ENCODE measurements around the gene TMEM145.
"Not testable (repeated sequence)": the region's sequence is repeated elsewhere in the genome, so short reads cannot be mapped to it uniquely, and the experiment has no call there.

TMEM145 gene

DNA sequence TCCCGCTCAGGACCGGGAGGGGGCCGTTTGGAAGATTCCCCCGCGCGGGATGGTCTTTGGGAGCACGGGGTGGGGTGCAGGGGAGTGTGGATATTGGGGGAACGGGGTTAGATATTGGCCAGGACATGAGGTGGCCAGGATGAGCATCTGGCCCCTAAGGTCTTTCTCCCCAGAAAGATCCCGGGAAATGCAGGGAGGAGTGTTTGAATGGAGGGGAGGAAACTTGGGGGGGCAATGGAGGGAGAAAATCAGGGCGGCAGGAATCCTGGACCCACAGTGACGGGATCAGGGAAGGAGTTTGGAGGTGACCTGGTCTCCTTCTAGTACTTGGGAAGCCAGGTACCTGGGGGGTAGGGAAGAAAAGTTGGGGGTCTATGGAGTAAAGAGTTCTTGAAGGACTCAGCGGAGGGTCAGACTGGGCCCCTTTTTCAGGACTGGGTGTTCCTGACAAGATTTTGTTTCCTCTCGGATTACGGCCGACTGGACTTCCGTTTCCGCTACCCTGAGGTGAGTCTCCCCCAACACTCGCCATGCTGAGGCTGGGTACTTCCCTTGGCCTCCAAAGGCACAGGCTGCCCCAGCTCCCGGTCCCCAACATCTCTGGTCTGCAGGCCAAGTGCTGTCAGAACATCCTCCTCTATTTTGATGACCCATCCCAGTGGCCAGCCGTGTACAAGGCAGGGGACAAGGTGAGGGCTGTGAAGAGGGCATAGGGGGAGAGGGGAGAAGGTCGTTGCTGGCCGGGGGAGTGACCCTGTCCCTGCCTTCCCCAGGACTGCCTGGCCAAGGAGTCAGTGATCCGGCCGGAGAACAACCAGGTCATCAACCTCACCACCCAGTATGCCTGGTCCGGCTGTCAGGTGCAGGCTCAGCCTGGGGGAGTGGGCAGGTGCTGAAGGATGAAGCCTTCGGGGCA lies 989 bp downstream of the TMEM145 start:
- DNase-seq (ENCODE audit: low read depth, low spot score), result no peak

DNA sequence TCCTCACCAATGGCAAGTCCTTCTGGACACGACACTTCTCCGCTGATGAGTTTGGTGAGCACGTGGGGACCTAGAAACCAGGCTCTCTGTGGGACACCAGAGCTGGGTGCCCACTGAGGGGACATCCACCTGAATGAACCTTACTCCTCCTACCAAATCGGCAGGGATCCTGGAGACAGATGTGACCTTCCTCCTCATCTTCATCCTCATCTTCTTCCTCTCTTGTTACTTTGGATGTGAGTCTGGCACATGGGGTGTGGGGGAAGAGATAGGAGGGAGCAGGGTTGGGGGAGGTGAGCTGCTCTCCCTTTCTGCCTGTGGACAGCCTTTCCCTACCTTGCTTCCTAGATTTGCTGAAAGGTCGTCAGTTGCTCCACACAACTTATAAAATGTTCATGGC lies 1.9 kb downstream of the TMEM145 start:
- no peak for DNase-seq (ENCODE audit: low read depth, low spot score)

- DNase-seq (ENCODE audit: low read depth, low spot score), result no peak
Observed at GRCh38 chr19:42316223-42317211, 3.4 kb downstream of the TMEM145 start.

DNA sequence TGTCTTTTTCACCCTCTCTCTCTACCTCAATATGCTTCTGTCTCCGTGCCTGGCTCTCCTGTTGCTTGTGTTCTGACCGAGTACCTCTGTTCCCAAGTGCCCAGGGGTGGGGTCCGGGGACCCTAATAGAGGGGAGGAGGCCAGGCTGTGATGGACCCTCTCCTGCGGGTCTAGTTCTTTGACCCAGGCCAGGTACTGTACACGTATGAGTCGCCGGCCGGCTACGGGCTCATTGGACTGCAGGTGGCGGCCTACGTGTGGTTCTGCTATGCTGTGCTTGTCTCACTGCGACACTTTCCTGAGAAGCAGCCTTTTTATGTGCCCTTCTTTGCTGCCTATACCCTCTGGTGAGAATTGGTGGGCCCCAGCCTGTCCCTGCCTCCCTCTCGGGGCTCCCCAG lies 4.4 kb downstream of the TMEM145 start:
- DNase-seq (ENCODE audit: low read depth, low spot score), result no peak

DNA sequence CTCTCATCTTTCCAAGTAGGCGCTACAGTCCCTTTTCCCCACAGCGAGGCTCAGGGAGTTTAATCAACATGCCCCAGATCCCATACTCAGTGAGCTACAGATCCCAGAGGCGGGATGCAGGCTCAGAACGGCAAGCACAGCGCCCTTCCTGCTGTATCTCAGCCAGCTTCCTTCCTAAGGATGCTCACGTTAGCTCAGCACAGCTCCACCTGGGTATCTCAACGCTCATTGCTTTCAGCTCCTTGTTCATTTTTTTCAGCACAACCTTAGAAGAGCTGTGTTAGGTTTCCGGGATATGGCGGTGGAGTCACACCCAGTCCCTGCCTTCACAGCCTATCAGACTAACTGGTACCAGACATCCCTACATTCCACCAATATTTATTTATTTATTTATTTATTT lies 9.2 kb downstream of the TMEM145 start:
- DNase-seq (ENCODE audit: low read depth, low spot score), result no peak

DNA sequence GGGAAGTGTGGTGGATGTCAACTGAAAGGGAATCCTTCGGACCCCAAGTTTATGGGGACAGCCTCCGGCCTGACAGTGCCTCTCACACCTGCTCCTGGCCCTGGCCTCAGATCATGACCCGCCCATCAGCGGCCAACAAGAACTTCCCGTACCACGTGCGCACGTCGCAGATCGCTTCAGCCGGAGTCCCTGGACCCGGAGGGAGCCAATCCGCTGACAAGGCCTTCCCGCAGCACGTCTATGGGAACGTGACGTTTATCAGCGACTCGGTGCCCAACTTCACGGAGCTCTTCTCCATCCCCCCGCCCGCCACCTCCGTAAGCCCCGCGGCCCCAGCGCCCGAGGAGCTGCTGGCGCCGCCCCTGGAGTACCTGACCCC lies 10.4 kb downstream of the TMEM145 start:
- DNase-seq (ENCODE audit: low read depth, low spot score), result peak; percentile 60

DNA sequence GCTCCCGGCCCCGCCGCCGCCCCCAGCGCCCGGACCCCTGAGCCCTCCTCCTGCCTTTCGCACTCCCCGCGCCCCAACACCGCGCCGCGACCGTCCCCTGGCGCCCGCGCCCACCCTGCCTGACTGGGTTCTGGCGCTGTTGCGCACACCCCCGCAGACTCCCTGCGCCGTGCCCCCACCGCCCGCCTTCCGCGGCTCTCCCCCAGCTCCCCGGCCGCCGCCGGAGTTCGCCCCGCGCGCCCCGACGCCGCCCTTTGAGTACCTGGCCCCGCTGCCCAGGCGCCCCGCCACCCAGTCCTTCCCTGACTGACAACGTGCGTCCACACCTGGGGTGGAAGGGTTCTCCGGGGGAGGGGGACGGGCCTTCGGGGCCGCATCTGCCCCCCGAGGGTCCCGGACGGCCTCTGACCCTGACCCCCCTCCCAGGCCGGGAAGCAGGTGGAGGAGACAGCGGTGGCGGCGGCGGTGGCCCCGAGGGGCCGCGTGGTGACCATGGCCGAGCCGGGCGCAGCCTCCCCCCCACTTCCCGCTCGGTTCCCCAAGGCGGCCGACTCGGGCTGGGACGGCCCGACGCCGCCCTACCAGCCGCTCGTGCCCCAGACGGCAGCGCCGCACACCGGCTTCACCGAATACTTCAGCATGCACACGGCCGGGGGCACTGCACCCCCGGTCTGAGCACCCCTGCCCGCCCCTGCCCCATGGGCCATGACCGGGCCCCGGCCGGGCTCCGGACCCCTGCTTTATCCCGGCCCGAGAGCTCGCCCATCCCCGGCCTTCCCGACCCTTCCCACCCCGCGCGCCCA lies 10.9 kb downstream of the TMEM145 start:
- DNase-seq (ENCODE audit: low read depth, low spot score), result no peak

DNA sequence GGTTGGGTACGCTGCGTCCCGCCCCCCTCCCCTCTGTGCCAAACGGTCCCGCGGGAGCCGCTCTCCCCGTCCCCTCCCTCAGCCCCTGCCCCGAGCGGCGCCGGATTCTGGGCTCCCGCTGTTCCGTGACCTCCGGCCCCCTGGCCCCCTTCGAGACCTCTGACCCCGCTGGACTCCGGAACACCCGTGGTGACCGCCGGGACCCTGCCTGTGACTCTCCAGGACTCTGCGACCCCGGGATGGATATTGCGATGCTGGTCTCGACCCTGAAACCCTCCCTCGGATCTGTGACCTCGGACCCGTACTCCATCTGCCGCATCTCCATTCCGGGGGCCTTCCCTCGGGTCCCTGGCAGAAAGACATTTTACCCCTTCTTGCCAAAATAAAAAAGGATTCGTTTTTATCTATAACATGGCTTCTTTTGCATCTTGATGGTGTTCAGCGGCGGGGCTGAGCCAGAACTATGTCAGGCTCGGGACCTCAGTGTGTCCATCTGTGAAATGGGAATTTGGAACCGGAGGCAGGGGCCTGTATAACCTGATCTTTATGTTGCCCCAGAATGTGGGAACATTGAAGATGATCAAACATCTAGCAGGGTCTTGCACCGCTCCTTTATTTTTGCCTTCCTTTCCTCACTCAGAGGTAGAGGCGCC lies 11.7 kb downstream of the TMEM145 start:
- no peak for DNase-seq (ENCODE audit: low read depth, low spot score)

DNA sequence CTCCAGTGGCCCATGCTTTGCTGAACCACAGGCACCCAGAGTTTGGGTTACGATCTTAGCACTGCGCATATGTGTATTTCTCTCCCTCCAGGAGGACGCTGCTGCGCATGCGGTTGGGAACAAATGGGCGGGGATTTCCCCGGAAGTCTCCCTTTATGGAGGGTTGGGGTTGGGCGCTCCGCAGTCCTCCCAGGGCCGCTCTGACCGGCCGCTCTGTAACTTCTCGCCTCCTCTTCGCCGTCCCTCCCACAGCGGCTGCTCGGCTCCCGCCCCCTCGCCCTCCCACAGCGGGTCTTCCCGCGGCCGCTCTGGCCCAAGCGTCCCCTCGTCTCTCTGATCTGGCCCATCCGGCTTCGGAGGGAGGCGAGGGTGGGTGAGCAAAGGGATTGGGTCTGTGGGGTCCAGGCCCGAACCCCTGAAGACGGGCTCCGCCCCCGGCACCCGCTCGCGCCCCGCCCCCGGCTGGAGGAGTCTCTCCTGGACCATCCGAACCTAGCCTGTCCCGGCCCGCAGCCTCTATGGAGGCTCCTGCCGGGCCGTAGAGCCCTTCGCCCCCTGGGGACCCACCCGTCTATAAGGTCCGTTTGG lies 12.3 kb downstream of the TMEM145 start, which contains the start of gene MEGF8:
Gene MEGF8 (plus strand): TSS at position 328 of the 588 bp plus-strand sequence. CDS start 609 bp downstream, outside the sequence.
- peak; percentile 100 for DNase-seq (ENCODE audit: low read depth, low spot score)

GRCh38 chr19:42325896-42326771 lies 13.0 kb downstream of the TMEM145 start:
- DNase-seq (ENCODE audit: low read depth, low spot score), result peak; percentile 24

DNA sequence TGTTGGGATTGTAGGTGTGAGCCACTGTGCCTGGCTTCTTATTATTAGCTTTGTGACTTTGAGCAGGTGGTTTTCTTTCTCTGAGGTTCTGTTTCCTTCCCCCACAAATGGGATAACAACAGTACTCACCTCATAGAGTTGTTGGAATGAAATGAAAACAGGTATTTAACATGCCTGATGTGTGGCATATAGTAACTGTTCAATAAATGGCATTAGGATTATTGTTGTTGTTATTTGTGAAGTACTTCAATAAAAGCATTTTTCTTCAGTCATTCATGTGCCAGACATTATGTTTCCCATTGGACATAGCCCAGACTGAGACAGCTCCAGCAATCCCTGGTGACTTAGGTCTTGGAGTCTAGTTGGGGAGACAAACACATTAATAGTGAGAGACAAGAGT lies 13.9 kb downstream of the TMEM145 start:
- no peak for DNase-seq (ENCODE audit: low read depth, low spot score)

- DNase-seq (ENCODE audit: low read depth, low spot score), result no peak
Observed at GRCh38 chr19:42327381-42327780, 14.3 kb downstream of the TMEM145 start.

- DNase-seq (ENCODE audit: low read depth, low spot score), result peak; percentile 24
Observed at GRCh38 chr19:42328106-42328505, 15.0 kb downstream of the TMEM145 start.

GRCh38 chr19:42328854-42329253 lies 15.7 kb downstream of the TMEM145 start:
- no peak for DNase-seq (ENCODE audit: low read depth, low spot score)

GRCh38 chr19:42330241-42330711 lies 17.2 kb downstream of the TMEM145 start:
- no peak for DNase-seq (ENCODE audit: low read depth, low spot score)

- DNase-seq (ENCODE audit: low read depth, low spot score), result not testable (repeated sequence)
Observed at GRCh38 chr19:42331333-42331732, 18.2 kb downstream of the TMEM145 start.

GRCh38 chr19:42332059-42332458 lies 18.9 kb downstream of the TMEM145 start:
- DNase-seq (ENCODE audit: low read depth, low spot score), result no peak

DNA sequence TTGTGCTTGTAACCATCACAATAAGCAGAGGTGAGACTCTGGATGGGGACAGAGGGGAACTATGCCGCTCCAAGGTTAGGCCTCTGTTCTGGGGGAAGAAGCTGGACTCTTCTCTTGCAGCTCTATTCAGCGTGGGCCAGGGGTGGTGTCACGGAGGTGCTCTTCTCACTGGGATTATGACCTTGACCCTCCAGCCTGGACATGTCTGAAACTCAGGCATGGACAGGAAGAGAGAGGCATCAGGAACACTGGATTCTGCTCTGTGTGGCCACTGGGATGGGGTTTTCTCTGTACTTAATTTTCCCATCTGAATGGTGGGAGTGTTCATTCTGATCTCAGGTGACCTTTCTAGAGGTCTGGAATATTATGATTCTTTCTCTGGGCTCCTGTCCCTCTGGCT lies 19.9 kb downstream of the TMEM145 start:
- no peak for DNase-seq (ENCODE audit: low read depth, low spot score)

- no peak for DNase-seq (ENCODE audit: low read depth, low spot score)
Observed at GRCh38 chr19:42333975-42334696, 21.0 kb downstream of the TMEM145 start.
